GM20000 (cell line): ENCODE results near the gene CCDC117.
"Not testable (repeated sequence)": the region's sequence is repeated elsewhere in the genome, so short reads cannot be mapped to it uniquely, and the experiment has no call there.

Experiments
- DNase-seq: peaks from one replicate; pipeline ENCODE4 v3.0.0; 2012; ENCODE audit warnings: low spot score
- CTCF ChIP-seq: IDR thresholded peaks from 2 replicates; pipeline ENCODE4 v1.5.1; 2012; ENCODE audit warnings: mild to moderate bottlenecking, control low read depth; ENCODE audit errors: extremely low read depth, missing control alignments

CCDC117 gene

GRCh38 chr22:28819253-28820096 lies 47.0 kb downstream of the CCDC117 start:
- TF ChIP-seq CTCF: no peak
- peak; percentile 43 for DNase-seq

GRCh38 chr22:28820885-28821284 lies 48.4 kb downstream of the CCDC117 start:
- TF ChIP-seq CTCF: no peak
- DNase-seq: no peak

GRCh38 chr22:28821452-28821851 lies 49.0 kb downstream of the CCDC117 start:
- TF ChIP-seq CTCF: no peak
- DNase-seq: no peak

GRCh38 chr22:28822930-28823551 lies 50.5 kb downstream of the CCDC117 start:
- no peak for TF ChIP-seq CTCF
- no peak for DNase-seq

DNA sequence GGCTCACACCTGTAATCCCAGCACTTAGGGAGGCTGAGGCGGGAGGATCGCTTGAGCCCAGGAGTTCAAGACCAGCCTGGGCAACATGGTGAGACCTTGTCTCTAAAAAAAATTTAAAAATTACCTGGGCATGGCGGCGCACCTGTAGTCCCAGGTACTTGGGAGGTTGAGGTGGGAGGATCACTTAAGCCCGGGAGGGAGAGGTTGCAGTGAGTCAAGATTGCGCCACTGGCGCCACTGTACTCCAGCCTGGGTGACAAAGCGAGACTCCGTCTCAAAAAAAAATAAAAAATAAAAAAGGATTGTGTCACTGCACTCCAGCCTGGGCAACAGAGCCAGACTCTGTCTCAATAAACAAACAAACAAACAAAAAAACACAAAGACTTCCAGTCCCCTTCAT lies 52.0 kb downstream of the CCDC117 start:
- DNase-seq: not testable (repeated sequence)

- not testable (repeated sequence) for DNase-seq
These were observed 53.9 kb downstream of the CCDC117 start for GRCh38 chr22:28826430-28826829.

DNA sequence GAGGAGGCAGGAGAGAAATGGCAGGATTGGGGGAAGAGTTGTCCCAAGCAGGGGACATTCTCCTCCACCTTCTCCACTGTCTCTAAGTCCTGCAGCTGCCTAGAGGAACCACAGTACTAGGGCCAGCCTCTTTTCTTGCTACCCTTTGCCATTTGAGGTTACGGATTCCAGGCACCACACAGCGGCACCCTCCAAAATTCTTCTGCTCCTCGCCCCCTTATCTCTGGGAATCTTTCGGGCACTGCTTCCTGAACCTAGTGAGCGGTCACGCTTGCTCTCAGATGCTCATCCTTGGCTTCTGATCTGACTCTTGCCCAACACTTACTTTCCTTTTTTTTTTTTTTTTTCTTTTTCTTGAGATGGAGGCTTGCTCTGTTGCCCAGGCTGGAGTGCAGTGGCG lies 54.4 kb downstream of the CCDC117 start:
- no peak for DNase-seq
- TF ChIP-seq CTCF: no peak

- peak; percentile 80 for DNase-seq
- peak; percentile 89 for TF ChIP-seq CTCF
These were observed 57.1 kb downstream of the CCDC117 start for GRCh38 chr22:28829358-28830181.
